ENCODE results near the gene KIF26A.

The KIF26A gene

DNA sequence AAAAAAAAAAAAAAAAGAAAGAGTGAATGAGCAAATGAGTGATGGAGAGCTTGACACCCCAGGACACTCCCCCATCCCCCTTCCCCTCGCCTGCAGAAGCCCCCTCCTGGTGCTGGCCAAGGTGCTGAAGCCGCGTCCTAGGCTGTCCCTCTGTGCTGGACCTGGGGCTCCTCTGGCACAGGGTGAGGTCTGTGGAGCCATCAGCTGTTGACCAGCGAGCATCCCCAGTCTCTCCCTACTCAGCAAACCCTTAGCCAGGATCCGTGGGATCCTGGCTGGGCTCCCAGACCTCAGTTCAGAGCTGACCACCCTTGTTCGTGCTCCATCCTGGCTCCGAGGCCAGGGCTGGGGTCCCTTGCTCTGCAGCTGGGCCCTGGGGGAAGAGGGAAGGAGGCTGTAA lies 5.4 kb upstream of the KIF26A start:
- CTCF ChIA-PET, result no interaction called here

DNA sequence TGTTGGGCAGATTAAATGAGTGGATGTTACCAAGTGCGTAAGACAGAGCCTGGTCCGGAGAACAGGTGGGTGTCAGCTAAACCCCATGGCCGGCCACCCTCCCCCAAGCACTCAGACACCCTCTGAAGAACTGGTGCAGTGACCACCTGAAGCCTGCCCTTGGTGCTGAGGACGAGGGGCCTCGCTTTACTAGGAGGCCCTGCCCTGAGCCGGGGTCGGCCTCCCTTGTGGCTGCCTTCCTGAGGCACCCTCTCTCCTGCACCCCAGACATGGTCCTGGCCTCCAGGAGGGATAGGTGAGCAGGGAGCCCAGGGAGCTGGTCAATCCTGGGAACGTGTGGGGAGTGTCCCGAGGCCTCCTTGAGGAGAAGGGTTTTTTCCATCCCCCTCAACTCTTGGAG lies 4.9 kb upstream of the KIF26A start:
- POLR2A ChIA-PET, result no interaction called here
- no peak for TF ChIP-seq FOXA1 (IDR thresholded peaks at IDR 0.05)
- no peak for TF ChIP-seq ELF4 (IDR thresholded peaks at IDR 0.05)
- TF ChIP-seq HDGF (IDR thresholded peaks at IDR 0.05; ENCODE audit: borderline replicate concordance), result no peak
- no peak for TF ChIP-seq FOXK2 (IDR thresholded peaks at IDR 0.05)
- no peak for TF ChIP-seq ZNF384 (IDR thresholded peaks at IDR 0.05)
- TF ChIP-seq SP1 (IDR thresholded peaks at IDR 0.05), result no peak
- TF ChIP-seq BHLHE40 (IDR thresholded peaks at IDR 0.05; ENCODE audit: borderline replicate concordance), result no peak
- no peak for TF ChIP-seq ARNT (IDR thresholded peaks at IDR 0.05)
- CTCF ChIA-PET, result no interaction called here
- DNase-seq (ENCODE audit: extremely low spot score), result no peak

More for the DNA sequence above, 5.4 kb upstream of the KIF26A start:
- no peak for DNase-seq (ENCODE audit: extremely low spot score)
- no peak for TF ChIP-seq ELF4 (IDR thresholded peaks at IDR 0.05)
- no peak for TF ChIP-seq BHLHE40 (IDR thresholded peaks at IDR 0.05; ENCODE audit: borderline replicate concordance)
- POLR2A ChIA-PET, result no interaction called here

DNA sequence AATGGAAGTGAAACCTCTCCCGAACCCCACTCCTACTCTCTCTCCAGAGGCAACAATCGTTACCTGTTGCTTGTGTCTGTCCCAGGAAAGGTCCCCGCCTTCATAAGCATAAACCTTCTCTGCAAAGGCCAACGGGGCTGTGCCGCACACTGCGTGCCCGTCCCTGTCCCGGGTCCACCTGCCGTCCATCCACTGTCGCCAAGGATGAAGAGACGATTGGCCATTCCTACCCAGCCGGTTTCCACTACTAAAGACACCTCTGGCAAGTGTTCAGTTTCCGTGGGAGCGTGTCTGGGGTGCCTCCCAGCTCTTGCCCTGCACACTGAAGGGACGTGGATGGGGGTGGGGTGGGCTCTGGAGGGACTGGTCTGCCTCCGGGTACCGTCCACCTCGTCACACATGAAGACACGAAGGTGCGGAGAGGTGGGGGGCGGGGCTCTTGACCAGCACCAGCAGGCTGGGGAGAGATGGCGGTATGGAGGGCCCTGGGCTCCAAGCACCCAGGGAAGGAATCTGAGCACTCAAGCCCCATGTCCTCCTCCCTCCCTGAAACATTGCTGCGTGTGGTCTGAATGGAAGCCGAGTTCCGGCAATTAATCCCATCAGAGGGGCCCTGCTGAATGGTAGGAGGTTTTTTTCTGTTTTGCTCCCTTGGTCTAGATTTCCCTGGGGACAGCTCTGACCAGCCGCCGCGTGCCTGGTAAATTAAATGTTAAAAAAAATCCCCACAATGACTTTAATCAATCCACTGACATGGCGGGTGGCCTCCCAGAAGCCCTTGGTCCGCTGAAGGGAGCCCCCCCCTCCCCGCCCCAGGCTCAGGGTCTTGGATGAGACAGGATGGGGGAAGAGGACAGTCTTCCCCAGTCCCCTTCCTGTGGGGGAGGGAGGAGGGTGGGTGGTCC lies 4.1 kb upstream of the KIF26A start:
- POLR2A ChIA-PET, result no interaction called here
- no peak for DNase-seq (ENCODE audit: extremely low spot score)
- TF ChIP-seq SUZ12 (IDR thresholded peaks at IDR 0.05) (no peak), BHLHE40 (IDR thresholded peaks at IDR 0.05; ENCODE audit: borderline replicate concordance) (no peak)
- CTCF ChIA-PET, result no interaction called here

DNA sequence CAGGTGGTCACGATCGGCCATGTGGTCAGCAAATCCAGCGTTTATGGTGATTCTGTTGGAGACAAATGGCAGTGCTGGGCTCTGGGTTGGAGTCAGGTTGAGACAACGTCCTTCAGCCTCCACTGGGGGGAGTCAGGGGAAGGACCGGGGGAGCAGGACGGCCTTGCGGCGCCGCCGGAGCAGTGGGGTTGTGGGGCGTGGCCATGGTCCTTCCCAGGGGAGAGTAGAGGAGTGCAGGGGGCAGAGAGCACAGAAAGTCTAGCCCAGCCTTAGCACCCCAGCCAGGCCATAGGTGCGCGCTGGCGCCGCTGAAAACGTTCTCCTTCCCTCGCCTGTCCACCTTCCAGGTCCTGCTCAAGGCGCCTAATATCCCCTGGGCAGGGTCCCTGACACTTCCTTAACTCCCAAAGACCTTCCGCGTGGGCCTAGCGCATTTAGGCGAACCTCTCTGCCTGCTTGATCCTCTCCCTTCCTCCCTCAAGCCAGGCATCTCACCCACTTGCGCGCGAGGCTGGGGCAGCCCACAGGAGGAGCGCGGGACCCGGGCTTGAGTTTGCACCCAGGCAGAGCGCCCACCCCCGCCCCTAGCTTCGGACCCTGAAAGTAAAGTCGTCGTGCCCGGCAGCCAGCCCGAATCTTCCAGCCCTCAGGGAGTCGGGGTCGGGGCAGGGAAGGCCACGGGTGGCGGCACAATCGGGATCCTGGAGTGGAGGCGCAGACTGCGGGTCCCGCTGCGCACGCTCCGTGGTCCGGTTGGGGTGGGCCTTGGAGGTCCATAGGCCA lies 3.1 kb upstream of the KIF26A start:
- ChIA-PET CTCF (no interaction called here), POLR2A (no interaction called here)
- peak; percentile 57 for DNase-seq (ENCODE audit: extremely low spot score)
- TF ChIP-seq SUZ12 (IDR thresholded peaks at IDR 0.05) (no peak), TARDBP (IDR thresholded peaks at IDR 0.05) (no peak), FOXA1 (IDR thresholded peaks at IDR 0.05) (no peak), CTBP1 (IDR thresholded peaks at IDR 0.05; ENCODE audit: borderline replicate concordance) (no peak)

DNA sequence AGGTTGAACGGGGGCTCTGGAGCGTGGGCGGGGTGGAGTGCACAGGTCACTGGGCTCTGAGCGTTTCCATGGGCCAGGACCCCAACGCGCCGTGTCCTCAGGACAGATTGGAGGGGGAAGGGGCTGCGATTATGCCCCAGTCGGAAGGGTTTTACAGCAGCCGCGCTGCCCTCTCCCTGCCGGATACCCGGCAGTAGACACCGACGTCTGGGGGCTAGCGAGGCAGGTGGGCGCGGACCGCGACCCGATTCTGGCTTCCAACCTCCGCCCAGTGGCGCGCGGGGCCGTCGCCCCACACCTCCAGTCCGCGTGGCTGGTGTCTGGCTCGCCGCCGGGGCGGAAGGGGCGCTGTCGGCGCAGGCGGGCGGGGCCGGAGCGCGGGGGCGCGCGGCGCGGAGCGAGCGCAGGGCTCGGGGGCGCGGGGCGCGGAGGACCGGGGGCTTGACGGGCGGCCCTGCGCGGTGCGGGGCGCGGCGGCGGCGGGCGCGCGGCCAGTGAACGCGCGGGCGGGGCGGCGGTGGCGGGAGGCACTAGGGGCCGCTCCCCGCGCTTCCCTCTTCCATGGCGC lies 2.4 kb upstream of the KIF26A start:
- POLR2A ChIA-PET, result no interaction called here
- TF ChIP-seq L3MBTL2 (conservative IDR thresholded peaks at IDR 0.05), result peak; percentile 30; the same call in 1 of the 2 replicates
- no peak for TF ChIP-seq SUZ12 (IDR thresholded peaks at IDR 0.05)
- no peak for TF ChIP-seq FOXA1 (IDR thresholded peaks at IDR 0.05)
- TF ChIP-seq ELF4 (IDR thresholded peaks at IDR 0.05), result no peak
- TF ChIP-seq LEF1 (IDR thresholded peaks at IDR 0.05; ENCODE audit: borderline replicate concordance), result no peak
- CTCF ChIA-PET, result no interaction called here
- peak; percentile 50 for DNase-seq (ENCODE audit: extremely low spot score)

DNA sequence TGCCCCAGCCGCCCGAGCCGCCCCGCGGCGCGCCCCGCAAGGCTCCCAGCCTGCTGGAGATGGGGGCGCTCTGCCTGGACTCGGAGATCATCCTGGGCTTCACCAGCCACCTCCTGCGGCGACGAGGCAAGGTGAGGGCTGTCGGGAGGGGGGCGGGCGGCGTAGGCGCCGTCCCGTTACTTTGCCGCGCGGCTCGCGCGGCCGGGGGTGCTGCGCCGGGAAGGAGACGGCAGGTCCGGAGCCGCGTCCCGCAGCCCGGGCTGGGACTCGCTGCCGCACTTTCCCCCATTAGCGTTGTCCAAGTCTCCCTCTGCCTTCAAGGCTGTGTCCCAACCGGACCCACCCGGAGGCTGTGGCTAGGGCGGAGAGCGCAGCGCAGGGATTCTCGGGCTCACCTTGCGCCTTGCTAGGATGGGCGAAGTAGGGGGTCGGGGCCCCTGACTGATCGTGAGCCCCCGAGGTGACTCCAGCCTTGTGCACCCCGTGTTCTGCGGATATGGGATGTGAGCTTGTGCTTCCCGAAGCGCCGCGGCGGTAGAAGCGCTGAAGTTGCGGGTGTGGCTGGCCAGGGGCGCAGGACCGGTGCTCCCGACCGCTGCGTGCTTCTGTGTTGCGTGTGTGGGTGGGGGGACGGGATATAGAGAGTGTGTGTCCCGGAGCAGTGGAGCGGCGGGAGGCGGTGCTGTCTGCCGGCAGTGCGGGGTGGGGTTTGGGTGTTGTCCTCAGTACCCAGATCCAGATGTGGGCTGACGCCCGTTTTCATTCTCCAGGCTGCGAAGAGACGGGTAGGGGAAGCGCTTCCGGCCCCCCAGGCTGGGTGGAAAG lies 1.7 kb upstream of the KIF26A start:
- POLR2A ChIA-PET, result no interaction called here
- DNase-seq (ENCODE audit: extremely low spot score), result no peak
- TF ChIP-seq CTBP1 (IDR thresholded peaks at IDR 0.05; ENCODE audit: borderline replicate concordance), result no peak
- TF ChIP-seq L3MBTL2 (conservative IDR thresholded peaks at IDR 0.05), result no peak
- TF ChIP-seq FOXM1 (IDR thresholded peaks at IDR 0.05; ENCODE audit: borderline replicate concordance), result no peak
- TF ChIP-seq TARDBP (IDR thresholded peaks at IDR 0.05), result no peak
- TF ChIP-seq, protein P1, sequence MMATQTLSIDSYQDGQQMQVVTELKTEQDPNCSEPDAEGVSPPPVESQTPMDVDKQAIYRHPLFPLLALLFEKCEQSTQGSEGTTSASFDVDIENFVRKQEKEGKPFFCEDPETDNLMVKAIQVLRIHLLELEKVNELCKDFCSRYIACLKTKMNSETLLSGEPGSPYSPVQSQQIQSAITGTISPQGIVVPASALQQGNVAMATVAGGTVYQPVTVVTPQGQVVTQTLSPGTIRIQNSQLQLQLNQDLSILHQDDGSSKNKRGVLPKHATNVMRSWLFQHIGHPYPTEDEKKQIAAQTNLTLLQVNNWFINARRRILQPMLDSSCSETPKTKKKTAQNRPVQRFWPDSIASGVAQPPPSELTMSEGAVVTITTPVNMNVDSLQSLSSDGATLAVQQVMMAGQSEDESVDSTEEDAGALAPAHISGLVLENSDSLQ (IDR thresholded peaks at IDR 0.05), result no peak
- no peak for TF ChIP-seq BHLHE40 (IDR thresholded peaks at IDR 0.05; ENCODE audit: borderline replicate concordance)
- no peak for TF ChIP-seq ARNT (IDR thresholded peaks at IDR 0.05)
- no peak for TF ChIP-seq ELF4 (IDR thresholded peaks at IDR 0.05)
- no peak for TF ChIP-seq SP1 (IDR thresholded peaks at IDR 0.05)
- no peak for TF ChIP-seq FOXA1 (IDR thresholded peaks at IDR 0.05)
- TF ChIP-seq ZNF384 (IDR thresholded peaks at IDR 0.05), result no peak
- no peak for TF ChIP-seq HDGF (IDR thresholded peaks at IDR 0.05; ENCODE audit: borderline replicate concordance)
- no peak for TF ChIP-seq SUZ12 (IDR thresholded peaks at IDR 0.05)
- CTCF ChIA-PET, result interaction anchor here (1.0 to 1.8 kb wide), 3 partner anchors 426 to 503 kb away, joined by 3 to 6 read pairs (median 4); no protein-coding TSS in a partner anchor

DNA sequence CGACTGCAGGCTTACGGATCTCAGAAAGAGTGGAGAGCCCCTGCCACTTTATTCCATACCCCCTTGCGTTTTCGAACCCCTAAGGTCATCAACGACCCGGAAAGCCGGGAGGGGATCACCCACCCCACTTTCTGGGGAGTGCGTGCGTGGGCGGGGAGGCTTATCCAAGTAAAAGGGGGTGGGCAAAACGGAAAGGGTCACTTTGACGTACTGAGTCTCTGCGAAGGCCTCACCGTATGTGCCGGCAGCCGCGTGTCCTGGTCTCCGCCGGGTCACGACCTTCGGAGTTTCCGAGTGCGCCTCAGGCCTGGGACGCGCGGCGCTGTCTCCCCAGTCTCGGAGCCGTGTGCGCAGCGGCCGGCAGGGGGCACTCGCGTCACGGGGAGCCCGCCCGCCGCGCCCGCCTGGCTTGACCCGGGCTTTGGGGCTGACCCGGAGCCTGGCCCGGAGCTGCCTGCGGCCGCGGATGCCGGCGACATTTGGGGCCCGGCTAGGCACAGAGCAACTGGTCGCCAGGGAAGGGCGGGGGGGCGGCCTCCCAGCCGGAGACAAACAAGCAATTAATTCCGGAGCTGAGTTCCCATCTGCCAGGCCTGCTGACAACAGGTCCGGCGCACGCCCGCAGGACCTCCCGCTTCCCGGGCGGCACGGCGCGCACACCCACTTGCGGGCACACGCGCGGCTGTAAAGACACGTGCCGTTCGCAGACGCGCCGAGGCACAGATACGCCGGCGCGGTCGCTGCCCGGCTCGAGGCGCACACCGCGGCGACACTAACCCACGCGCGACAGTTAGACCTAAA lies 890 bp upstream of the KIF26A start:
- TF ChIP-seq TARDBP (IDR thresholded peaks at IDR 0.05), result peak; percentile 87; the same call in 1 of the 2 replicates
- peak; percentile 96; the same call in 1 of the 2 replicates for TF ChIP-seq L3MBTL2 (conservative IDR thresholded peaks at IDR 0.05)
- TF ChIP-seq NFRKB (IDR thresholded peaks at IDR 0.05), result no peak
- POLR2A ChIA-PET, result no interaction called here
- peak; percentile 82 for DNase-seq (ENCODE audit: extremely low spot score)
- CTCF ChIA-PET, result interaction anchor here (0.8 to 1.8 kb wide), 4 partner anchors 425 to 503 kb away, joined by 3 to 6 read pairs (median 4); no protein-coding TSS in a partner anchor

Measured in HEK293T (cell line).